Fibroblast of the aortic adventitia (primary cell): Measurements from ENCODE around the gene NVL. TPM values are rescaled to one million over a fixed set of nuclear protein-coding genes. Genes with fewer than 3 reads are reported as not detected.
"Not testable (repeated sequence)": the region's sequence is repeated elsewhere in the genome, so short reads cannot be mapped to it uniquely, and the experiment has no call there.

ENCODE experiments used
- DNase-seq: peaks from one replicate; pipeline ENCODE4 v3.0.0-alpha.2; 2010; ENCODE audit warnings: low read depth
- H3K4me3 ChIP-seq: 2 replicates; pipeline ENCODE4 v1.5.1; 2011; ENCODE audit warnings: low read depth, mild to moderate bottlenecking, control low read depth, low read length, moderate library complexity
- CTCF ChIP-seq: IDR thresholded peaks from 2 replicates; pipeline ENCODE4 v1.5.1; 2011; ENCODE audit warnings: mild to moderate bottlenecking, low read length, control low read depth, inconsistent platforms; ENCODE audit not compliant: insufficient read depth
- total RNA-seq: library from RNA; depleted of rRNA; stranded (reverse); fragments of >200 nt; gene quantifications from 2 replicates; pipeline ENCODE4 v1.2.3, GENCODE V29; 2012; ENCODE audit warnings: low replicate concordance

The NVL gene
- total RNA-seq, 1 donor: 27.7 TPM

DNA sequence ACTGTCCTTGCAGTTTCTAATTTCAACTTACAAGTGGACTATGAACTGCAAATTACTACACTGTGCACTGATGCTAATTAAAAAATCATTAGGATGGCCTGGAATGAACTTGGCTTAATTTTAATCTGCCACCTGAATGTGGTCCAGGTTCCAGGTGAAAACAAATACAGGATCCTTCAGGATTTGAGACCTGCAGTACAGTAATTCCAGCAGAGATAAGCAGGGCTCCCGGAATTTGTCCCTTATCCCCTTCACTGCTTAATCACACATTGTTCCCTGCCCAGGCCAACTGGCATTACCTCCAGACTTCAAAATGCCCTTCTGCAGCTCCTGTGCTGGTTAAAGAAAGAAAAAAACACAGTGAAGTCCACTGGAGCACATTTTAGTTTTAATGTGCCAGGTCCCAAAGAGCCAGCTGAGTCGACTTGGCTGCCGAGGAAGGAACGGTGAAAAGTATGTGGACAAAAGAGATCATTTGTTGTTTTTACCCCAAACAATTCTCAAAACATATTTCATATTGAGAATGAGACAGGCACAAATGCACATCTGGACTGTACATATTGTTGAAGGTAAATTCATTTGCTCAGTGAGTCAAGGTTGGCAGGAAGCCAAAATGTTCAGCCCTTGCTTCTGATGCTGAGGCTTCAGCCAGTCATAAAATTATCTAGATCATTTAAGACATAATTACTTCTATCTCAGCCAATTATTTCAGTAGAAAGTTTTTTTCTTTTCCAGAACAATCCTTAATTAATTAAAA is 118.6 kb downstream of the NVL start:
- H3K4me3 ChIP-seq: no peak overlapping the region
- DNase-seq: peak; percentile 86
- TF ChIP-seq CTCF: no peak

DNA sequence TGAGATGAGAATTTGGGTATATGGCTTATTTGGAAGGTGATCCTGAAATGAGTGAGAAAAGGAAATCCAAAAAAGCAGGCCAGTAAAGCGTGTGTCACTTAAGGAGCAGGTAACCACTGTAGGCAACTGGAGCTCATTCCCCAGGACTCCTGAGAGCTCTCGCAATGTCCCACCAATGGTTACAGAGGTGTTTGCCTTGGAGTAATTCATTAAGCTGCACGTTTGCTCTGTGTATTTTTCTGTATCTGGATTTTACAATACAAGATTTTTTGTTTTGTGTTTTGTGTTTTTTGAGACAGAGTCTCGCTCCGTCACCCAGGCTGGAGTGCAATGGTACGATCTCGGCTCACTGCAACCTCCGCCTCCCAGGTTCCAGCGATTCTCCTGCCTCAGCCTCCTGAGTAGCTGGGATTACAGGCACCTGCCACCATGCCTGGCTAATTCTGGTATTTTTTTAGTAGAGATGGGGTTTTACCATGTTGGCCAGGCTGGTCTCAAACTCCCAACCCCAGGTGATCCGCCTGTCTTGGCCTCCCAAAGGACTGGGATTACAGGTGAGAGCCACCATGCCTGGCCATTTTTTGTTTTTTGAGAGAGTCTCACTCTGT is 123.9 kb downstream of the NVL start:
- H3K4me3 ChIP-seq, DNase-seq: not testable (repeated sequence)

DNA sequence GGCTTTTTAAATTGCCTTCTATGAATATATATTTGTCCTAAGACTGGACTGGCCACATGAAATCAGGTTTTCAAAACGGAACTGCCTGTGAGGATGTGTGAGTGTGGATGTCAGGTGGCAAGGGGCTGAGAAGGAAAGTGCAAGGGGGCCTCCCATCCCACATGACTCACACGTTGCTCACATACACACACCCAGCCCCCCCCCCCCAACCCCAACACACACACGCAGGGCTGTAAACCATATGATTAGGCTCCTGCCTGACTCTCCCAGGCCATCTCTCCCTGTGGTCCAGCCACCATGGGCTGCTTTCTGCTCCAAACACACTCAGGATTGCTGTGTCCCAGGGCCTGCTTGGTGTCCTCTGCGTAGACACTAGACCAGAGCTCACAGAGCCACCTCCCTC is 124.5 kb downstream of the NVL start:
- TF ChIP-seq CTCF: no peak
- peak overlapping the region; percentile 31 for H3K4me3 ChIP-seq
- DNase-seq: peak; percentile 74

DNA sequence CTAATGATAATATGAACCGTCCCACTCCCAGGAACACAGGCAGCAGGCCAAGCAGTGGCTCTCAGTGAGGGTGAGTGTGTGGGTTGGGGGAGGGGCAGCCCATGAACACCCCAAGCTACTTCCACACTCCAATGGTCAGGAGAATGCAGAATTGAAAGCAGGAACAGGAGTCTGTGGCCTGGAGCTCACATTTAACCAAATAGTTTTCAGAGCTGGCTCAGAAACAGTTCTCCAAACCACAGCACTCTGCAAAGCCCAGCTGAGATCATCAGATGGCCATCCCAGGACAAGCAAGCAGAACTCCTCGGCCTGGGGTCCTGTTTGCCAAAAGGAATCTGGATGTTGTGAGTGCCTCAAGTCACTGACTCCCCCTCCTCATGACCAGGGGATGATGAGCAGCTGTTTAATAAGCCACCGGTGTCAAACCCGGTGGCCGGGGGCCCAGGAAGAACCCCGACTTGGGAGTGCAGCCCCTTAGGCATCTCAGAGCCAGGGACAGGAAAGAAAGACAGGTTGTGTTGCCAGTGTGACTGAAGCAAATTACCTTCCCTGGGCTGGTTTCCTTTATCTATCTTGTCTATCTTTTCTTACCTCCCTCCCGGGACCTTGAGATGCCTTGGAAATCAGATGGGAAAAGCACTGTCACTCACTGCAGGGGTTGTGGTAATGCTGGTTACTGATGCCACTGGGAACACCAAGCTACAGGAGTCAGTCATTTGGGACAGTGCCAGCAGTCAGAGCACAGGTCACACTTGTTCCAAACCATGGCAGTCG is 126.5 kb downstream of the NVL start:
- no peak overlapping the region for H3K4me3 ChIP-seq
- no peak for TF ChIP-seq CTCF
- peak; percentile 67 for DNase-seq

GRCh38 chr1:224201853-224202252 is 128.1 kb downstream of the NVL start:
- no peak for DNase-seq
- no peak overlapping the region for H3K4me3 ChIP-seq
- no peak for TF ChIP-seq CTCF

GRCh38 chr1:224201383-224201782 is 128.6 kb downstream of the NVL start:
- no peak for TF ChIP-seq CTCF
- DNase-seq: no peak
- no peak overlapping the region for H3K4me3 ChIP-seq

GRCh38 chr1:224199679-224200078 is 130.3 kb downstream of the NVL start:
- H3K4me3 ChIP-seq: no peak overlapping the region
- DNase-seq: no peak
- TF ChIP-seq CTCF: no peak
